GM12891 (cell line): ENCODE data around the gene NPBWR2.

ENCODE experiments used
- PAX5 ChIP-seq: IDR thresholded peaks from 2 replicates; pipeline ENCODE4 v1.6.1; 2011; ENCODE audit warnings: low read length, moderate library complexity, mild to moderate bottlenecking; ENCODE audit not compliant: insufficient read depth, severe bottlenecking
- POLR2A ChIP-seq: IDR thresholded peaks from 2 replicates; pipeline ENCODE4 v1.6.1; 2011; ENCODE audit warnings: low read depth, low read length, control low read depth
- POLR2AphosphoS5 ChIP-seq: IDR thresholded peaks from 2 replicates; pipeline ENCODE4 v1.6.1; 2011; ENCODE audit warnings: low read depth, low read length, control low read depth
- SPI1 ChIP-seq: IDR thresholded peaks from 2 replicates; pipeline ENCODE4 v1.6.1; 2011; ENCODE audit warnings: low read depth, low read length, control low read depth
- TAF1 ChIP-seq: IDR thresholded peaks from 2 replicates; pipeline ENCODE4 v1.6.1; 2011; ENCODE audit warnings: low read depth, low read length, control low read depth

DNA sequence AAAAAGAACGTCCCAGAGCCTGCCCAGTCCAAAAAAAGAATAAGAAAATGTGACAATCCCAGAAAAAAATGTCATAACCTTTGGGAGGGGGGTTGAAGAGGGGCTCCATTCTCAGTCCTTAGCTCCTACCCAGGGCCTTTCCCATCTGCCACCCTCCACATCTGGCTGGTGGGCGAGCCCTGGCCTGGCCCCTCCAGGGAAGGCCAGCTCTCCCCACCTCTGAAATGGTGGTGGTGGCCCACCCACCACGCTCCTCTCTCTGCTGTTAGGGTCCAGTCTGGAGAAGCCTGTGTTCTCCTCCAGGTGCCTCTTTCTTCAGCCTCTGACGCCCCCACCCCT is 28.5 kb downstream of the NPBWR2 start:
- TF ChIP-seq POLR2A (no peak), PAX5 (no peak), TAF1 (no peak), POLR2AphosphoS5 (no peak), SPI1 (no peak)
